T-helper 22 cell (primary cell): Measurements from ENCODE around the gene PCA3.

Source experiments
- DNase-seq: peaks from one replicate; pipeline ENCODE4 v3.0.0-alpha.2; 2020; ENCODE audit warnings: low read depth

Gene PCA3

DNA sequence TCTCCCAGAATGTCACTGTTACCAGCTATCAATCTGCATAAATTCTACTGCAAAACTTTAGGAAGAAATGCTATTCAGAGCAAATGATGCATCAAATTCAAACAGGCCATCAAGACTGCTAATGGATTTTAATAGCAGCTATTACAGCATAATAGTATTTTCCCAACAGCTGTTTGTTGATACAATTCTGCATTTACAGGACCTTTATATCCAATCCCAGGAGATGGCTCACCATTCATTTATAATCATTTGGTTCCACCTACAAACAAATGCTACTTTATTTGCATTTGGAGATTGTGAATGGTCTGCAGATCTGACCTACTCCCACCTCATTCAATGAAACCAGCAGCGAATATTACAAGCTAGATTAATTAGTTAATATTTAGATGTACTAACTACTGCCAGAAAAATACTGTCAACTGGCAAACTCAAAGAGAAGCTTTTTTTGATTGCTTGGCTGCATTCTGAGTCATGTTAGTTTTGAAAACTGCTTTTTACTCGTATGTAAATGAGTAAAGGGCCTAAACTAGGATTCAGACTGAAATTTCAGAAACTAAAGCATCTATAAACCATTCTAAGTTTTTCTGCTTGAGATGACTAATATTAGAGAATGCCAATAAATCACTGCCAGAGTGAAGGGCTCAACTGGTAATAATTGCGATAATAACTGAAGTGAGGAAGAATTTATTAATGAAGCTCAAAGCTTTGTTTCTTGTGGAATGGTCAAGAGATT lies 7.1 kb upstream of the PCA3 start:
- DNase-seq, result no peak

DNA sequence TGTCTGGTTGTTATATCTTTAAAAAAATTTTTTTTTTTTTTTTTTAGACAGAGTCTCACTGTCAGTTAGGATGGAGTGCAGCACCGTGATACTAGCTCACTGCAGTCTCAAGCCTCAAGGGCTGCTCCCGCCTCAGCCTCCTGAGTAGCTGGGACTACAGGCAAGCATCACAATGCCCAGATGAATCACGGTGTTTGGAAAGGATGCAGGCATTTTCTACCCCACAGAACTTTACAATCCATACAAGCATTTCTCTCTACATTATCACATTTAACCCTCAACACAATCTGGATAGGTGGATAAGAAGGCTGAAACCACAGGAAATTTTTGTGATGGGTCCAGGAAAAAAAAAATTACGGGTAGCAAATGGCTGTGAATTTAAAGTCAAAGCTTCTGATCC lies 5.8 kb upstream of the PCA3 start:
- no peak for DNase-seq

GRCh38 chr9:76759732-76760131 lies 4.5 kb upstream of the PCA3 start:
- no peak for DNase-seq

GRCh38 chr9:76761448-76761847 lies 2.8 kb upstream of the PCA3 start:
- no peak for DNase-seq

GRCh38 chr9:76766126-76766525 lies 1.9 kb downstream of the PCA3 start:
- no peak for DNase-seq

GRCh38 chr9:76772686-76773445 lies 8.6 kb downstream of the PCA3 start:
- DNase-seq, result no peak

DNA sequence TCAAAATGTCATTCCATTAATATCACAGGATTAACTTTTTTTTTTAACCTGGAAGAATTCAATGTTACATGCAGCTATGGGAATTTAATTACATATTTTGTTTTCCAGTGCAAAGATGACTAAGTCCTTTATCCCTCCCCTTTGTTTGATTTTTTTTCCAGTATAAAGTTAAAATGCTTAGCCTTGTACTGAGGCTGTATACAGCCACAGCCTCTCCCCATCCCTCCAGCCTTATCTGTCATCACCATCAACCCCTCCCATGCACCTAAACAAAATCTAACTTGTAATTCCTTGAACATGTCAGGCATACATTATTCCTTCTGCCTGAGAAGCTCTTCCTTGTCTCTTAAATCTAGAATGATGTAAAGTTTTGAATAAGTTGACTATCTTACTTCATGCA lies 20.6 kb downstream of the PCA3 start:
- no peak for DNase-seq

- DNase-seq, result no peak
These were observed 21.3 kb downstream of the PCA3 start for GRCh38 chr9:76785501-76785900.

- DNase-seq, result no peak
These were observed 23.4 kb downstream of the PCA3 start for GRCh38 chr9:76787677-76788076.

GRCh38 chr9:76789840-76790239 lies 25.6 kb downstream of the PCA3 start:
- DNase-seq, result no peak

DNA sequence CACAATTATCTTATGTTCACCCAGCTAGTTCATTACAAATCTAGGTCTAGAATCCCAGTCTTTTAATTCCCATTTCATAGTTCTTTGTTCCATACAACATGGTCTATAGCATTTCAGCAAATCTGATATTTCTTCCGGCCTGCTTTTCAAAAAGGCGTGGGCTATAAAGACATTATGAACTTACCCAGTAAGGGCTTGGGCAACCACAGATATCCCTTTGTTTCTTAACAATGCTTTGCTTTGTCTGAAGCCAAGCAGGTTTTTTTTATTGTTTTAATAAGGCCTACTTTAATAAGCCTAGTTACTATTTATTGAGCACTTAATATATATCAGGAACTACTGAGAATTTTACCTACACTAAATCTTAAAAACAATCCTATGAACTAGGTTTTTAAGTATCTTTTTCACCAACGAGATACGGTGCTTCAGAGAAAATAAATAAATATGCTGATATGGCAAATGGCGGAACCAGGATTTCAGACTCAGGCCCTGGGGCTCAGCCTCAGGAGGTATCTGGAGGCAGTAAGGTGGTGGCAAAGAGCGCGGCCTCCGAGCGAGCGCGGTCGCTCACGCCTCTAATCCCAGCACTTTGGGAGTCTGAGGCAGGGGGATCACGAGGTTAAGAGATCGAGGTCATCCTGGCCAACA lies 29.7 kb downstream of the PCA3 start:
- DNase-seq, result no peak

- DNase-seq, result no peak
These were observed 32.1 kb downstream of the PCA3 start for GRCh38 chr9:76796296-76796695.

DNA sequence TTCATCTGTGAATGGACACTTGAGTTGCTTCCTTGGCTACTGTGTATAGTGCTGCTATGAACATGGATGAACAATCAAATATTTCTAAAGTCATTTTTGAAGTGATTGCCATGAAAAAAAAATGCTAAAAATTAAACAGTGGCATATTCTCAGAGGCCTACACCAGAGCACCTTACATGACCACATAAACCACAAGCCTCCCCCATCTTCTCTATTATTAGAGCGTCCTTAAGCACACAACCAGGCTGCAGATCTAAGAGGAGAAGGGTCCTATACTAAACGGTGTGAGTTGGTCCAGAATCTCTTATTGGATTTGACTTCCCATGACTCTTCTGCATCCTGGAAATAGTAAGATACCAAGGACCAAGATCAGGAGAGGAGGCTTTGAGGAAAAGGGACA lies 34.3 kb downstream of the PCA3 start:
- DNase-seq, result no peak

DNA sequence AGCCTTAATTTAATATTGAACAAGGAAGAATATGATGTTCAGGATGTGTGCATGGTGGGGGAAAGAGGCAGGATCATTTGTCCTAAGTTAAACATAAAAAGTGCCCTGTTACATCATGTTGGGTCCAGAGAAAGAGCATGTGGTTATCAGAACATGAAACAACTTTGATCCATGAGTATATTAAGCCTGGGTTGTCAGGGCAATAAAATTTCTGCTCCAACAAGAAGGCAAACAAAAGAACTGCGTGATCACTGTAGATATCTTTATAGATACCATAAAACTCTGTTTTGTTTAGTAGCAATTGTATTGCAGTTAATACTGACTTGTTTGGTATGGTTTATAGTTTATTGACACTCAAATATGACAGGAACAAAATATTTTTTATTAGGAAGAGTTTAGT lies 35.2 kb downstream of the PCA3 start:
- no peak for DNase-seq

DNA sequence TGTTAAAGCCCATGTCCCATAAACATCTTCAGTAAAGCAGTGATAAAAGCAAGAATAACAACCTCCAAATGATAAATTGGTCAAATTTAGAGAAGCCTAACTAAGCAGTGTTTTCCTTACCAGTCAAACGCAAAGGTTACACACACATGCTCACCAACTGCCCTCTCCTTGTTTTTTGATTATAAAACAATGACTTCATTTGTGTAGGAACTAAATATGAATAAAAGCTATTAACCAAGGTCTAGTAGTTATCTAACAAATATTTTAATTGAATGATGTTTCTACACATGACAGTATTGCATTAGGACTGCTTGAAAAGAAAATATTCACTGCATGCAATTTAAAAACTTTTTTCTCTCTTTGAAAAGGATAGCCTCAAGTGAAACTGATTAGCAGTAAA lies 36.7 kb downstream of the PCA3 start:
- DNase-seq, result no peak

- DNase-seq, result no peak
These were observed 38.8 kb downstream of the PCA3 start for GRCh38 chr9:76803083-76803482.

- DNase-seq, result no peak
These were observed 39.5 kb downstream of the PCA3 start for GRCh38 chr9:76803762-76804161.

DNA sequence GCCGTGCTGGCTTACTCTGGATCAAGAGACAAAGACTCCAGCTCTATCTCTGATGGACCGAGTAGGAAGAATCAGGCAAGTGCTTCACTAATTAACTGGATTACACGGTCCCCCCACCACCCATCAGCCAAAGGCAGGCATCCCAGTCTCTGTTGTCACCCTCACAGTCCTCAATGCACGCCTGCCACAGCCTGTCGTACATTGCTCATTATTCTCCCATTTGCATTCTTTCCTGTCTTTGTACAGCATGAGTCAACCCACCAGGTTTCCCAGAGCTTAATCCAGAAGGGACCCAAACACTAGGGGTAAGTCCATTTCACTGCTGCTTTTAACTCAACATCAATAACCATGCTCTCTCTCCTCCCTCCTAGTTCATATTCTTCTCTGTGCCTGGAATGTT lies 44.4 kb downstream of the PCA3 start:
- no peak for DNase-seq

GRCh38 chr9:76810377-76810957 lies 46.2 kb downstream of the PCA3 start:
- no peak for DNase-seq

- DNase-seq, result no peak
These were observed 48.4 kb downstream of the PCA3 start for GRCh38 chr9:76812591-76812990.

DNA sequence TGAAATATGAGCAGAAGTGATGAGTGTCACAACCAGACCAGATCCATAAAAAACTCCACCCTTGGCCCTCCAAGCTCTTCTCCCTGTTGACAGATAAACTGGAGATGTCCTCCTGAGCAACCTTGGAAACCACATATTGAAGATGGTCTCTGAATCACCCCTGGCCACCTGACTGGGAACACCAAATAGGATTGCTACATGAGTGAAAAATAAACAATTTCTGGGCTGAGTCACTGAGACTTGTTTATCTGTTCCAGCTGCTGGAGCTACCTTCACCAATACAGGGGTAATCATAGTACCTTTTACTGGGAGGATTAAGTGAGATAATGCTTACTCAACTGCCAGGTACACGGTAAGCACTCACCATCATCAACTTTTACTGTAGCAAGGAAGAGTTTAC lies 53.3 kb downstream of the PCA3 start:
- DNase-seq, result no peak

GRCh38 chr9:76818271-76818670 lies 54.0 kb downstream of the PCA3 start:
- no peak for DNase-seq

- DNase-seq, result no peak
These were observed 56.2 kb downstream of the PCA3 start for GRCh38 chr9:76820431-76820830.
